GM12873 (cell line): ENCODE measurements around the gene ANXA11.

Experiments used
- TF ChIP-seq, protein P1 (sequence below): IDR thresholded peaks from 2 replicates; pipeline ENCODE4 v1.5.1; 2012; ENCODE audit warnings: low read depth, mild to moderate bottlenecking, moderate library complexity, low read length, control low read depth; ENCODE audit not compliant: insufficient read depth; ENCODE audit errors: missing control alignments

The ANXA11 gene

DNA sequence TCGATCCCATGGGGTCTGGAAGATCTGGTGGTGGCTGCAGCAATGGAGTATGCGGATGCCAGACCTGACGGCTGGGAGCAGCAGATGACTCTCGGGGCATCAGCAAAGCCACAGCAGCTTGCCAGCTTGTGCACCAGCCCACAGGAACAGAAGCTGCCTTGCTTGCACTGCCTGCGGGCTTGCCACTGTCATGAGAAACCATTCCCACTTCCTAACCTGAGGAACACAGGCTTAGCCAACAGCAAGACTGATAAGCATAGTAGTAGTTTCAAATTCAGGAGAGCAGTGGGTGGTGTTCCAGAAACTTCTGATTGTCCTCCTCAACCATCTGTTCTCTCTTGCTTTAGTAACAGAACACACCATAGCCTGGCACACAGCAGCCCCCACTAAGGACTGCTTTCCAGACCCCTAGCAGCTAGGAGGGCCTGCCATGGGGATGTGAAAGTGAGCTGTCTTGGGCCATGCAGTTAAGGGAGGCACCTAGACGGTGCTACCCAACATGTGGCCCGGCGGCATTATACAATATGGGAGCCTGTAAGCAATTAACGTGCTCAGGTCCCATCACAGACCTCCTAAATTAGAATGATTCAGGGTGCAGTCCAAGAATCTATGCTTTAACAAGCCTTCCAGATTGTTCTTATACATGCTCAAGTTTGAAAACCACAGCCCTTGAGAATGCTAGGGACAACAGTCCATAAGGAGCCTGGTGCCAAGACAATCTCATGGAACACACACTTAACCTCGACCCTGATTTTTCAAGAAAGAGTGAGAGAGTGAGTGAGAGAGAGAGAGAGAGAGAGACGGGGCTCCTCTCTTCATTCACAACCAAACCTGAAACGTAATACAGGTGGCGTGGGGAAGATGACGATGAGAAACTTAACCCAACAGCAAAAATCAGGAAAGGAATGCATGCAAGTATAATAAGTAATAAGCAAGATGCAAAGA is 7.1 kb downstream of the ANXA11 start:
- TF ChIP-seq, protein P1, sequence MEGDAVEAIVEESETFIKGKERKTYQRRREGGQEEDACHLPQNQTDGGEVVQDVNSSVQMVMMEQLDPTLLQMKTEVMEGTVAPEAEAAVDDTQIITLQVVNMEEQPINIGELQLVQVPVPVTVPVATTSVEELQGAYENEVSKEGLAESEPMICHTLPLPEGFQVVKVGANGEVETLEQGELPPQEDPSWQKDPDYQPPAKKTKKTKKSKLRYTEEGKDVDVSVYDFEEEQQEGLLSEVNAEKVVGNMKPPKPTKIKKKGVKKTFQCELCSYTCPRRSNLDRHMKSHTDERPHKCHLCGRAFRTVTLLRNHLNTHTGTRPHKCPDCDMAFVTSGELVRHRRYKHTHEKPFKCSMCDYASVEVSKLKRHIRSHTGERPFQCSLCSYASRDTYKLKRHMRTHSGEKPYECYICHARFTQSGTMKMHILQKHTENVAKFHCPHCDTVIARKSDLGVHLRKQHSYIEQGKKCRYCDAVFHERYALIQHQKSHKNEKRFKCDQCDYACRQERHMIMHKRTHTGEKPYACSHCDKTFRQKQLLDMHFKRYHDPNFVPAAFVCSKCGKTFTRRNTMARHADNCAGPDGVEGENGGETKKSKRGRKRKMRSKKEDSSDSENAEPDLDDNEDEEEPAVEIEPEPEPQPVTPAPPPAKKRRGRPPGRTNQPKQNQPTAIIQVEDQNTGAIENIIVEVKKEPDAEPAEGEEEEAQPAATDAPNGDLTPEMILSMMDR: no peak

DNA sequence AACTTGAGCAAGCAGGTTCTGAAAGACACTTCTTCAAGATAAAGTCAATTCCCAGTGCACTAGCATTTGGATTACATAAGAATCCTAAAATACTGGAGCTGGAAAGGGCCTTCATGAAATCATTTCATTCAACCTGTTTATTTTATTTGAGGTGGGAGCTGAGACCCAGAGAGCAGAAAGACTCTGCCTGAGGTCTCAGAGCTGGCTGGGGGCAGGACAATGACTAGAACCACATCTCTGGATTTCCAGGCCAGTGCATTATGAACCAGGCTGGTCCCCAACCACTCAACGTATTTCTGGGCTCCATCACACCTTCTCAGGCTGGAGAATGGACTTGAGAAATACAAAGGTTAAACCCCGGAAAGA is 8.4 kb downstream of the ANXA11 start:
- TF ChIP-seq, protein P1: no peak

DNA sequence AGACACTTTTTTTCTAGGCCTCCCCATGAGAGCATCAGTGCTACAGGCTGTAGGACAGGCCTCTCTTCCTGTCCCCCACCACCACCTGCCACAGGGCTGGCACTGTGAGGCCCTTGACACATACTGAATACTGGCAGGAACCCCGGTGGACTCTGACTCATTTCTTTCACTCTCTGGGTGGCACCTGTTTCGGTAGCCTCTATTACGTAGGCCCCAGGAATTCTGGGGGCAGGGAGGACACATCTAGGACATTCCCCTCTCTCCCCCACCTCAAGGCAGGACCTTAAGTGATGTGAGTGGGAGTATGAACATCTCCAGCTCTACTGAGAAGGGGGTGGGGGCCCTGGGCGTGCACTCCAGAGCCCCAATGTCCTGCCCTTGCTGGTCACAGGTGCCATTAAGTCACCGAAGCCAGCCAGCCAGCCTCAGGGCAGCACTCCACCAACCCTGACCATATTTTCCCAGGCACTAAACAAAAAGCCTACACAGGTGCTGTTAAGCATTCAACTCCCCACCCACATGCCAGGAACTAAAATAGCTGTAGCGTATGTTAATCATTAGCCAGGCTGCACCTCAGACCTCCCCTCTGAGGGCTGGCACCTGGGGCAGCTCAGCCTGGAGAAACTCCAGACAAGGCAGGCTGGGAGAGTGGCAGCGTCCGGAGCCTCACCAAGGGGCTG is 8.9 kb downstream of the ANXA11 start:
- TF ChIP-seq, protein P1: no peak

DNA sequence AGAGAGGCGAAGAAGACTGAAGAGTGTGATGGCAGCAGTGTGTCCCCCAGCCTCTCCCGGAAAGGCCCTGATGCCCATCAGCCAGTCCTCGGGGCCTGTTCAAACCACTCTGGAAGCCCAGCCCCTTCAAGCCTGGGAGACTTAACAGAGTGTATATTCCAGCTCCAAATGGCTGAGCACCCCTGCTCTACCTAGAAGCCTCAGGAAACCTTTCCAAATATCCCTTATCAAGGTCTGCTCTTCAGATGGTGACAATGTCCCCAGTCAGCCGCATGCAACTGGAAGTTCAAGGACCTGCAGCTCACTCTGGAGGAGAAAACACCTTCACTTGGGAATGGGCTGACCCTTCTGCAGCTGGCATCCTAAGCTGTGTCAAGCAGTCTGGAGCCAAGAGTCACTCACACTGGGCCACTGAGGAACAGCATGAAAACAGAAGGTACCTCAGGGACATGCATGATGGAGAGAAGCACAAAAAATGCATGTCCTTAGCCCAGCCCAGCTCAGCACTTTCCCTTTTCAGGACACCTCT is 10.2 kb downstream of the ANXA11 start:
- TF ChIP-seq, protein P1: no peak

DNA sequence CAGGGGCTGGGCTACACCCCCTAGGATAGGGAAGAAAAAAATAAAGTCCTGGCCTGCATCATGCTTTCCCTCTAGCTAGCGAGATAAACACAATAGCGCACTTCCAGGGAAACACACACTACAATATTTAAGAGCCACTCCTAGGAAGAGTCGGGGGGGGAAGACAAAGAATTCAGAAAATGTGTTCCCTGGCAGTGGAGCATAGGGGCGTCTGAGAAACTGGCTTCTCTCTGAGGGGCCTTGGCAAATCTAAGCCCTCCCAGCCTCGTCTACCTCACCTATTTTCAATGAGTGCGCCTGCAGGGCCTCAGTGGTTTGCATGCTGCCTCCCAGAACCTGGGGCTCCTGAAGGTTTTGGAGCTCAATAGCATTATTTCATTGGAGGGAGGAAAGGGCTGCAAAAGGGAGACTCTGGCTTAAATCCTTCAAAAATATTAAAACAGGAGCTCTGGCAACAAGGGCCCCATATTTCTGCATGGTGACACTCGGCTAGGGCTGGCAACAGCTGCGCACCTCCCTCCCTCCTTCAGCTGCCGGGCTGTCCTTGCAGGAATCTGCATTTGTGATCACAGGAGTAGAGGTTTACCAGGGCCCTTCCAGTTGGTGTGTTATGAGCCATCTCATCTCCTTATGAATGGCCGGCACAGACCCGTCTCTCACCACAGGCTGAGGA is 10.8 kb downstream of the ANXA11 start:
- TF ChIP-seq, protein P1: no peak

DNA sequence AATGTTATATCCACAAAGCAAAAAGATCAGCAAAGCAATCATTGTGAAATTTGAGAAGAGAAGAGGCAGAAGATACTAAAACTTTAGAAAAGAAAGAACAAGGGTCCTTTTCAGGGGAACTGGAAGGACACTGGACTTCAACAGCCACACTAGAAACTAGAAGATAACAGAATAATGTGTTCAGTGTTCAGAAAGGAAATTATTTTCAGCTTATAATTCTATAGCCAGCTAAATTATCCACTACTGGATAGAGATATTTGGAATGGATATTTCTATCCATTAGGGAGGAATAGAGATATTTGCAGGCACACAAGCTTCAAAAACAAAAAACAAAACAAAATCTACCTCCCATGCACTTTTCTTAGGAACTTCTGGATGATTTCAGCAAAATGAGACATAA is 12.8 kb downstream of the ANXA11 start:
- TF ChIP-seq, protein P1: no peak
